NOMO-1 treated with dmso at 0.1 percent for 144 hours (cell line): ENCODE data around the gene PATZ1.
A peak's percentile ranks its signal among the peaks of the same experiment; 100 is the strongest.
"Not testable (repeated sequence)": the region's sequence is repeated elsewhere in the genome, so short reads cannot be mapped to it uniquely, and the experiment has no call there.

ENCODE experiments used
- DNase-seq: peaks from one replicate; lab custom pipeline; 2025; ENCODE audit not compliant: unreplicated experiment; lab: John Stamatoyannopoulos, UW

PATZ1 gene, protein sequence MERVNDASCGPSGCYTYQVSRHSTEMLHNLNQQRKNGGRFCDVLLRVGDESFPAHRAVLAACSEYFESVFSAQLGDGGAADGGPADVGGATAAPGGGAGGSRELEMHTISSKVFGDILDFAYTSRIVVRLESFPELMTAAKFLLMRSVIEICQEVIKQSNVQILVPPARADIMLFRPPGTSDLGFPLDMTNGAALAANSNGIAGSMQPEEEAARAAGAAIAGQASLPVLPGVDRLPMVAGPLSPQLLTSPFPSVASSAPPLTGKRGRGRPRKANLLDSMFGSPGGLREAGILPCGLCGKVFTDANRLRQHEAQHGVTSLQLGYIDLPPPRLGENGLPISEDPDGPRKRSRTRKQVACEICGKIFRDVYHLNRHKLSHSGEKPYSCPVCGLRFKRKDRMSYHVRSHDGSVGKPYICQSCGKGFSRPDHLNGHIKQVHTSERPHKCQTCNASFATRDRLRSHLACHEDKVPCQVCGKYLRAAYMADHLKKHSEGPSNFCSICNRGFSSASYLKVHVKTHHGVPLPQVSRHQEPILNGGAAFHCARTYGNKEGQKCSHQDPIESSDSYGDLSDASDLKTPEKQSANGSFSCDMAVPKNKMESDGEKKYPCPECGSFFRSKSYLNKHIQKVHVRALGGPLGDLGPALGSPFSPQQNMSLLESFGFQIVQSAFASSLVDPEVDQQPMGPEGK

DNA sequence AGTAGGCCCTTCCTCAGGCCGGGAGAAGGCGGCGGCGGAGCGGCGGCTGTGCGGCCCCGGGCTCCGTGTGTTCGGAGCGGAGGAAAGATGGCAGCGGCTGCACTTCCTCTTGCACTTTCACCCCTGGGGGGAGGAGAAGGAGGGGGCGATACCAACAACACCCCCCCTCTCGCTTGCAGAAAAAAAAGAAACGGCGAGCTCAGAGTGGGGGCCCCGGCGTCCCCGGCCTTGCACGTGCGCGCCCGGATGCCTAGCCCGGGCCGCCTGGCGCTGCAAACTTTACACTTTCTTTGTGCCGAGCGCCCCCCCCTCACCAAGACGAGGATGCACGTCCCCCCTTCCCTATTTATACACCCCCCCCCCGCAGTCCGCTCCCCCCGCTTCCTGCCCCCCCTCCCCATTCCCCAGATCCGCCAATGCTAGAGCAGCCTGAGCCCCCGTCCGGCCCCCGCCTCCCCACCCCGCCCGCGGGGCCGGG lies at the start of gene PATZ1:
Gene PATZ1, minus strand, starts transcription at position 92 of the 478 bp plus-strand sequence. CDS start 744 bp downstream, outside the sequence.
- DNase-seq, result peak; percentile 76

DNA sequence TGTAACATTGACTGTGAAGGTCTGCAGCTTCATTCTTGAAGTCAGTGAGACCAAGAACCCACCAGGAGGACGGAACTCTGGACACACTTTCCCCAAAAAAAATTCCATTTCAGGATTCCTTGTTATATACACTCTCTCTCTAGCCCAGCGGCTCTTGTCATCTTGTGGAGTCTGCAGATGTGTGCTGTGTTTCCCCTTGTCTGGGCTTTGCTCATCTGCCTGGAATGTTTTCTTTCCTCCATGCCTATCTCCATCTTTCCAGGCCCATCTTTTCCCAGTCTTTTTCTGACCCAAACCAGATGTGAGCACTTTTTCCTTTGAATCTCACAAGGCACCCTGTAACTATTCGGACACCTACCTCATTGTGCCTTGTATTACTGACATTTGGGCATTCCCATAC lies 48.2 kb upstream of the PATZ1 start:
- no peak for DNase-seq

DNA sequence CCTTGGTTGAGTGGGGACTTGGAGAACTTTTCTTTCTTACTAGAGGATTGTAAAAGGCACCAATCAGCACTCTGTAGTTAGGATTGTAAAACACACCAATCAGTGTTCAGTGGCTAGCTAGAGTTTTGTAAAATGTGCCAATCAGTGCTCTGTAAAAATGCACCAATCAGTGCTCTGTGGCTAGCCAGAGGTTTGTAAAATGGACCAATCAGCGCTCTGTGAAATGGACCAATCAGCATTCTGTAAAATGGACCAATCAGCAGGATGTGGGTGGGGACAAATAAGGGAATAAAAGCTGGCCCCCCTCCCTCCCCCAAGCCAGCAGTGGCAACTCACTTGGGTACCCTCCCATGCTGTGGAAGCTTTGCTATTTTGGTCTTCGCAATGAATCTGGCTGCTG lies 47.7 kb upstream of the PATZ1 start:
- no peak for DNase-seq

DNA sequence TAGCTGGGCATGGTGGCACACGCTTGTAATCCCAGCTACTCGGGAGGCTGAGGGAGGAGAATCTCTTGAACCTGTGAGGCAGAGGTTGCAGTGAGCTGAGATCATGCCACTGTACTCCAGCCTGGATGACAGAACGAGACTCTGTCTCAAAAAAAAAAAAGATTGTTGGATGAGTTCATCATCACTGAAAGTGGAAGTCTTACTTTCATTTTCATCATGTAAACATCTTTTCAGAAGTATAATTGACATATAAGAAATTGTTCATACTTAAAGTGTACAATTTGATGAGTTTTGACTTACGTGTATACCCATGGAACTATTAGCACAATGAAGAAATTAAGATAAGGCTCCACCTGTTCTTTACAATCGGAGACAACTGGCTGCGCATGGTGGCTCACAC lies 32.5 kb upstream of the PATZ1 start:
- DNase-seq, result not testable (repeated sequence)

DNA sequence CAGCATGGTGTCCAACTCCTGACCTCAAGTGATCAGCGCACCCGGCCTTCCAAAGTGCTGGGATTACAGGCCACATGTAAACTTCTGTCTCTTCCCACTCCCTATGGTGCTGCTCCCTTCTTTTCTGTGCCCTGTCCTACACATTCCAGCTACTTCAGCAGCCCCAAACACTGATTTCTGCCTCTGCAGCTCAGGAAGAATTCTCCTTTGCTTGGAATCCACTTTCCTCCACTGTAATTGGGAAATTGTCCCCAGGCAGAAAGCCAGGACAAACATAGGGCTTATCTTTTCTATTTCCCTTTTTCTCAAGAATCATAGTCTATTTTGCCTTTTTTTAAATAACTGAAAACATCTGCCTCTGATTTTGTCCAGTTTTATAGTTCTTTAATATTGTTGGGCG lies 32.0 kb upstream of the PATZ1 start:
- DNase-seq, result no peak

DNA sequence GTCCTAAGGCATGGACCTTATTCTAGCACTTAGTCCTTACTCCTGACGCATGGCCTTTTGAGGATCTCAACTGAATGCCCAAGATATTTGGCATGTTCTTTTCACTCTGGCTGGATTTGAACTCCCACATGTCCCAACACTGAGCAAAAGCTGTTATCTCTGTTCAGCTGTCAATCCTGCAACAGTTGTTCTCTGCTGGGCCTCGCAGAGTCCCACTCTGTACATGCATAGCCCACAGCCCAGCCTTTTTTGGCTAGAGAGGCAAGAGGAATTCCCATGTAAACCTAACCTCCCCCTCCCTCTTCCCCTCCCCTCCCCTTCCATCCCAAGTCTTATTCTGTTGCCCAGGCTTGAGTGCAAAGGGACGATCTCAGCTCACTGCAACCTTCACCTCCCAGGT lies 31.5 kb upstream of the PATZ1 start:
- no peak for DNase-seq

DNA sequence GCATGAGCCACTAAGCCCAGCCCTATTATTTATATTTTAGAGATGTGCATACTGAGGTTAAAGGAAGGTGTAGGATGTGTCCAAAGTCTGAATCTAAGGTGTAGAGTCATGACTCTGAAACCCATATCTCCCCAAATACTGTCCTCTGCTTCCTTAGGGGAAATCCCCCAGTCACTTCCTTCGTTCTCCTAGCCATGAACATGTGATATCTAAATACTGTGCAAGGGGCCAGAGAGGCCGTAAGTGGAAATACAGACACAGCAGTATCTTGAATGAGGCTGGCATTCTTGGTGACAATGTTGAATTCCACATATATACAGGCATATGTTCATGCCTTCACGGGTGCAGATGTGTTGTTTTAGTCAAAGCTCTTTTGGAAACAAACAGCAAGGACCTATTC lies 21.3 kb upstream of the PATZ1 start:
- no peak for DNase-seq

DNA sequence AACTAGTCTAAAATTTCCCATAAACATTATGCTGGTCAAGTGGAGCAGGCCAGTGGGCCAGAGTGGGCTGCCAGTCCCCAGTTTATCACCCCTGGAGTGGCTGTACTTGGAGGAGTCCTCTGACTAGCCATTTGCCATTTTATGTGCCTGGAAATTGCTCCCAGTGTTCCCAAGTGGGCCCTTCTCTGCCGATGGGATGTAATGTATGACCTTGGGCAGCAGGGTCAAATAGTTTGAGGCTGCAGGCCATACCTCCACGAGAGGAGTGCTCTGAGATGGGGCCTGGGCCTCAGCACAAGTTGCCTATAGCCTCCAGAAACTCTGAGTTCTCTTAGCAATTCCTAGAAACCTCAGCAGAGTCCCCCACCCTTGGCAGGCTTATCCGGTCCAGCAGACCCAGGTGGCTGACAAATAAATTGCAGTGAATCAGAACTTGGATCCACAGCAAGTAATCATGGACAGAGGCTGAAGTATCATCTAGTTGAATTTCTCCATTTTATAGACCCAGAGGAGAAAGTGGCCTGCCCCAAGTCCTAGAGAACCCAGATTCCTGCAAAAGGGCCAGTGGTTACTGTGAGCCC lies 17.8 kb upstream of the PATZ1 start:
- DNase-seq, result no peak

DNA sequence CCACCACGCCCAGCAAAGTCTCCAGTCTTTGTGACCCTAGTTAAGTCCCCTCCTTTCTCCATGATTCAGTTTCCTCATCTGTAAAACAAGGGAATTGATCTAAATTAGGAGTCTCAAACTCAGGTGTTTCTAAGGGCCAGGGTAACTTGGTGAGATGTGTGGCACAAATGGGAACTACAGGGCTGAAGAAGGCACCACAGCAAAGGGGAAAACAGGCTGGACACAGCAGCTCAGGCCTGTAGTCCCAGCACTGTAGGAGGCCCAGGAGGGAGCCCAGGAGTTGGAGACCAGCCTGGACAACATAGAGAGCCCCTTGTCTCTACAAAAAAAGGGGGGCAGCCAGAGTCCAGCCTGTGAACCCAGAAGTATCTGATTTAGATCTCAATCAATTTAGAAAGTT lies 15.6 kb upstream of the PATZ1 start:
- no peak for DNase-seq

DNA sequence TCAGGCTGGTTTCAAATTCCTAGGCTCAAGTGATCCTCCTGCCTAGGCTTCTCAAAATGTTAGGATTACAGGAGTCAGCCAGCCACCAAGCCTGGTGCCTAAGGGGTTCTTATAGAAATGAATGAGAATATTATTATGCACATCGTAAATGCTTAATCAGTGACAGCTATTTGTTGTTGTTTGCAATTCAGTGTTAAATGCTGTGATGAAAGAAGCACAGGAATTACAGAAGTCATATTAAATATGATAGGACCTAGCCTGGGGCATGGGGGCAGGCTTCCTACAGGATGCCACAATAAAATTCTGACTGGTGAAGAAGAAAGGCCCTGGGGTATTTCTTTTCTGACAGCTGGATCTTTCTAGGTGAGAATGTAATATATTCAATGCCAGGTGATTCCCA lies 13.9 kb upstream of the PATZ1 start:
- DNase-seq, result no peak

DNA sequence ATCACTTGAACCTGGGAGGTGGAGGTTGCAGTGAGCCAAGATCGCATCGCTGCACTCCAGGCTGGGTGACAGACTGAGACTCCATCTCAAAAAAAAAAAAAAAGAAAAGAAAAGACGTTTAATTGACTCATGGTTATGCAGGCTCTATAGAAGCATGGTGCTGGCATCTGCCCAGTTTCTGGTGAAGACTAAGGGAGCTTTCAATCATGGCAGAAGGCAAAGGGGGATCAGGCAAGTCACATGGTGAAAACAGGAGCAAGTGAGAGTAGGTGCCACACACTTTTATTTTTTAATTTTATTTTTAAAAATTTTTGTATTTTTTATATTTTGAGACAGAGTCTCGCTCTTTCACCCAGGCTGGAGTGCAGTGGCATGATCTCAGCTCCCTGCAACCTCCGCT lies 8.4 kb upstream of the PATZ1 start:
- no peak for DNase-seq

DNA sequence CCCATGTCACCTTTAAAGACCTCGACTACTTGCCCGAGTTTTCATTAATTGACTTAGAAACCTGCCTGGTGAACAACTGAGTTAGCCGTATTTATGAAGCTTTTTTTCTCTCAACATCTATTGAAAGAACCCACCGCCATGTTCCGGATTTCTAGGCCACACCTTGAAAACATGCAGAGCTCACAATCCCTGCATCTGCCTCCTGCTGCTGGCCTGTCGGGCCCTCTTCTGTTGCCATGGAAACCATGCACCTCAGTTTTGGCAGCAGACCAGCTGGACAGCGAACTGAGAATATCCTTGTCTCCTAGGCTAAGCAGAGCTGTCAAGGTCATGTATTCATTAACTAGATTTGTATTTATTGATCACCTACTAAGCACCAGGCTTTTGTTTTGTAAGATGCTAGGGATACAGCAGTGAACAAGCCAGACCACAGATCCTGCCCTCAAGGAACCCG lies 4.3 kb upstream of the PATZ1 start:
- DNase-seq, result no peak

DNA sequence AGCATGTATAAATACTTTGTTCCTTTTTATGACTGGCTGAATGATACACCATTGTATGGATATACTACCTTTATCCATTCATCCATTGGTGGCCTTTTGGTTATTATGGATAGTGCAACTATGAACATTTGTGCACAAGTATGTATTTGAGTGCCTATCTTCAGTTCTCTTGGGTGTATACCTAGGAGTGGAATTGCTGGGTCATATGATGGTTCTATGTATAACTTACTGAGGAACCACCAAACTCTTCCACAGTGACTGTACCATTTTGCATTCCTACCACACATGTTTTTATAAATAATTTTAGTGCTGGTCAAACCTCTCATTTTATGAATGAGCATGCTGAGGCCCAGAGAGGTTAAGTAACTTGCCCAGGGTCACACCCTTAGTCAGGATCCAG lies 3.8 kb upstream of the PATZ1 start:
- no peak for DNase-seq

DNA sequence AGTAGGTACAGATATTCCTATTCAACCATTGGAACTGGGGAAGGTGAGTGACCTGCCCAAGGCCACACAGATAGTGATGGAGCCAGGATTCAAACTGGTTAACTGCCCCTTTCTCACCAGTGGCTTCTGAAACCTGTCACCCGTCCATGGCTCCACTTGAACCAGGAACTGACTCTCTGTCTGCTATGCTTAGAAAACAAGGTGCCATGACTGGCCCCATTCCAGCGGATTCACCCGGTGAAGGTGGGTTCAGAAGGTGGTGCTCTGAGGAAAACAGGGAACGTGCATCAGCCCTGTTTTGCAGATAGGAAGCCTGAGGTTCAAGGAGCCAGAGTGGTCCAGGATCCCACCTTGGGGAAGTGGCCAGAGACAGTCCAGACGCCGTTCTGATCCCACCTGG lies 2.6 kb upstream of the PATZ1 start:
- no peak for DNase-seq

DNA sequence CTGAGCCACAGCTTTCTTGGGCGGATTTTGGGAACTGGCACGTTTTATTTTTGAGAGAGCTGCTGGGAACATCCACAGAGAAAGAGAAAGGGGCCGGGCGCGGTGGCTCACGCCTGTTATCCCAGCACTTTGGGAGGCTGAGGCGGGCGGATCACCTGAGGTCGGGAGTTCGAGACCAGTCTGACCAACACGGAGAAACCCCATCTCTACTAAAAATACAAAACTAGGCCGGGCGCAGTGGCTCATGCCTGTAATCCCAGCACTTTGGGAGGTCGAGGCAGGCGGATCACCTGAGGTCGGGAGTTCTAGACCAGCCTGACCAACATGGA lies 1.8 kb upstream of the PATZ1 start:
- DNase-seq, result not testable (repeated sequence)

DNA sequence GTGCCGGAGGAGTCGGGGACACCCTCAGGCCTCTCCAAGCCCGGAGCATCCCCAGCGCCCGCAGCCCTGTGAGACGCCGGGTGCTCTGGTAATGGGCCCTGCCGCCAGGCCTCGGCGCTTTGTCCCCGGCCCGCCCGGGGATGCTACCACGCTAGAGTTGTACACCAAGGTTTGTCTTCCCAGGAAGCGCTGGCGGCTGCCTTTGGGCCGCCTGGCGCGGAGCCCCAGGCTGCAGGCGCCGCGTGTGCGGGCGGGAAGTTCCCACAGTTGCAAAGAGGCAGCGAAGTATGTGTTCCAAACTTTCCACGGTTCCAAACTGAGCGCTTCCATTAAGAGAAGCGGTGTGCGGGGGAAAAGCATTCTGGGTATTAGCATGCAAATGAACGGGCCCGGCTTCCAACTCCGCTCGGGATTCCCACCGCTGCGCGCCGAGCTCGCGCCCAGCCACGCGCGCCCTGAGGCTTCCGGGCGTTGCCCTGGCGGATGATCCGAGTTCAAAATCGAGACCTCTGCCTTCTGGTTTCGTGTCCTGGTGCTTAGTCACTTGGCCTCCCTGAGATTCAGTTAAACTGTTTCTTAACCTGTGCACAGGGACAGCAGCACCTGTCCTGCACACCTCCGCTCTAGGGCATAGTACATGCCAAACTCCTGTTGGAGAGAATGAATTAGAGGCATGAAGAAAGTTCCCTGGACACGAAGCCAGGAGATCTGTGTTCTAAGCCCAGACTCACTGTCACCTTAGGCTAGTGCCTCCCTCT lies 1.3 kb upstream of the PATZ1 start:
- DNase-seq, result peak; percentile 33

DNA sequence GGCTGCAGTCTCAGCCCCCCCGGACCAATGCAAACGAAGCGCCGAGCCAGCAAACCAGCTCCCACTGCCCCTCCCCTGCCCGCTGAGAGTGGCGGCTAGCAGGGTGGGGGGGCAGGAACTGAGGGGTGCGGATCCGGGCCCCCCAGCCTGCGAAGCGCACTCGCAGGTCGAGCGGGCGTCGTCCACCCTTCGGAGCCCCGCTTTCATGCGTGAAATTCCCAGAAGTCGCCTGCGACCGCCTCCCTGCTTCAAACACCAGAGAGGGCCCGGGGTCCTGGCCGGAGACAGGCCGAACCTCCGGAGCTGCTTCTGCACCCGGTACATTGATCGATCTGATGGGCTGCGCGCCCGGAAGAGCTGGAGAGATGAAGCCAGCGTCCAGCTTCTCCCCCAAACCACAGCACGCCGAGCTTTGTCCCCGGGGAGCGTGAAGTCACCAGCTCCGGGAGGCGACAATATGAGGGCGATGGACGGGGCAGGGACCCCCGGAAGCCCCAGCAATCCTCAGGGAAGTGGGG lies 646 bp upstream of the PATZ1 start:
- peak; percentile 51 for DNase-seq

DNA sequence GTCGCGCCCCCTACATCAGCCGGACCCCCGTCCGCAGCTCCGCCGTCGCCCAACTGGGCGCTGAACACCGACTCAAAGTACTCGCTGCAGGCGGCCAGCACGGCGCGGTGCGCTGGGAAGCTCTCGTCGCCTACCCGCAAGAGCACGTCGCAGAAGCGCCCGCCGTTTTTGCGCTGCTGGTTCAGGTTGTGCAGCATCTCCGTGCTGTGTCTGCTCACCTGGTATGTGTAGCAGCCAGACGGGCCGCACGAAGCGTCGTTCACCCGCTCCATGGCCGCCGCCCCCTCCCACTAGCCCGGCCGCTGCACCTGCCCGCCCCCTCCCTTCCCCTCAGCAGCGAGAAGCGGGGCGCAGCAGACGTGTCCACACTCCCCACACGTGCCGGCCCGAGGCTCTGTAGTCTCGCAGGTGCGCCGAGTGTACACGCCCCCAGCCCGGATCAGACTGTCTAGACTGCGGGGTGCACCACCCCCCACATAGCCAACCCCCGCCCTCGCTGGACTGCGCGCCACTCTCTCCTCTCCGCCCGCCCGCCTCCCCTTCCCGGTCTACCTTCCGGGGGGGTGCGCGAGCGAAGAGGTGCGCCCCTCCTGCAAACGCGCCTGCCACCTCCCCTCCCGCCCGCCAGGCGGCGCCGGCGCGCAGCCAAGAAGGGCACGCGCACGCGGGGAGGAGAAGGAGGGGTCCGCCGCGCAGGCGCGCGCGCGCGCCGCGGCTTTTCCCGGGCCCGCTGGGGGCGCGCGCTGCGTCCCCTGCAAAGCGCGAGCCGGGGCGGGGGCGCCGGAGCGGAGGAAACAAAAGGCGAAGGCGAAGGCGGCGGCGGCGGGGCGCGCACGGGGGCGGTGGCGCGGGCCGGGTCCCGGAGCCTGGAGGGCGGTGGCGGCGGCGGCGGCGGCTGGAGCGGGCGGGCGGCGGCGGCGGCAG lies 553 bp downstream of the PATZ1 start:
- peak; percentile 68 for DNase-seq

DNA sequence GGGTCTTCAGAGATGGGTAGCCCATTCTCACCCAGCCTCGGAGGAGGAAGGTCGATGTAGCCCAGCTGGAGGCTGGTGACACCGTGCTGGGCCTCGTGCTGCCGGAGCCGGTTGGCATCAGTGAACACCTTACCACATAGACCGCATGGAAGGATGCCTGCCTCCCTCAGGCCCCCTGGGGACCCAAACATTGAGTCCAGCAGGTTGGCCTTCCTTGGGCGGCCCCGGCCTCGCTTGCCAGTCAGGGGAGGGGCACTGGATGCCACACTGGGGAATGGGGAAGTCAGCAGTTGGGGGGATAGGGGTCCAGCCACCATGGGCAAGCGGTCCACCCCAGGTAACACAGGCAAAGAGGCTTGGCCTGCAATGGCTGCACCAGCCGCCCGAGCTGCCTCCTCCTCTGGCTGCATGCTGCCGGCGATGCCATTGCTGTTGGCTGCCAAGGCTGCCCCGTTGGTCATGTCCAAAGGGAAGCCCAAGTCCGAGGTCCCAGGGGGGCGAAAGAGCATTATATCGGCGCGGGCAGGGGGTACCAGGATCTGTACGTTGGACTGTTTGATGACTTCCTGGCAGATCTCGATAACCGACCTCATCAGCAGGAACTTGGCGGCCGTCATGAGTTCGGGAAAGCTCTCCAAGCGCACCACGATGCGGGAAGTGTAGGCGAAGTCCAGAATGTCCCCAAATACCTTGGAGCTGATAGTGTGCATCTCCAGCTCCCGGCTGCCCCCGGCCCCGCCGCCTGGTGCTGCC lies 1.4 kb downstream of the PATZ1 start:
- DNase-seq, result no peak

DNA sequence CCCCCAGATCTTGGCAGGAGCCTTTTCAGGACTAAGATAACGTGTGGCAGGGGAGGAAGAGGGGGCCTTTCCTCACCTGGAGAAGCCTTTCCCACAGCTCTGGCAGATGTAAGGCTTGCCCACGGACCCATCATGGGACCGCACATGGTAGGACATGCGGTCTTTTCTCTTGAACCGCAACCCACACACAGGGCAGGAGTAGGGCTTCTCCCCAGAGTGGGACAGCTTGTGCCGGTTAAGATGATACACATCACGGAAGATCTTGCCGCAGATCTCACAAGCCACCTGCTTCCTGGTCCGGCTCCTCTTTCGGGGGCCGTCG lies 1.9 kb downstream of the PATZ1 start:
- DNase-seq, result no peak
